HG02623 (cell line): ENCODE data around the gene LSM3.

Experiments
- ATAC-seq: cut with Tn5 transposase; IDR thresholded peaks from one replicate; pipeline ENCODE4 v1.9.1; 2021; ENCODE audit warnings: moderate library complexity; ENCODE audit not compliant: unreplicated experiment

The LSM3 gene

GRCh38 chr3:14194865-14195264 lies 16.2 kb downstream of the LSM3 start:
- ATAC-seq, result no peak

GRCh38 chr3:14199641-14200040 lies 21.0 kb downstream of the LSM3 start:
- no peak for ATAC-seq

GRCh38 chr3:14200276-14200675 lies 21.7 kb downstream of the LSM3 start:
- no peak for ATAC-seq

GRCh38 chr3:14200841-14201240 lies 22.2 kb downstream of the LSM3 start:
- ATAC-seq, result no peak

- no peak for ATAC-seq
Observed at GRCh38 chr3:14201940-14202684, 23.5 kb downstream of the LSM3 start.

GRCh38 chr3:14202874-14203520 lies 24.4 kb downstream of the LSM3 start:
- ATAC-seq, result no peak

GRCh38 chr3:14203521-14204079 lies 25.0 kb downstream of the LSM3 start:
- peak; percentile 55 for ATAC-seq

- no peak for ATAC-seq
Observed at GRCh38 chr3:14204515-14205284, 26.1 kb downstream of the LSM3 start.

- ATAC-seq, result no peak
Observed at GRCh38 chr3:14206548-14207177, 28.0 kb downstream of the LSM3 start.

- ATAC-seq, result no peak
Observed at GRCh38 chr3:14208168-14208567, 29.6 kb downstream of the LSM3 start.

GRCh38 chr3:14208977-14209394 lies 30.4 kb downstream of the LSM3 start:
- ATAC-seq, result no peak

GRCh38 chr3:14209581-14210289 lies 31.1 kb downstream of the LSM3 start:
- no peak for ATAC-seq

- no peak for ATAC-seq
Observed at GRCh38 chr3:14210290-14210688, 31.7 kb downstream of the LSM3 start.

GRCh38 chr3:14210843-14211594 lies 32.4 kb downstream of the LSM3 start:
- ATAC-seq, result no peak

- ATAC-seq, result no peak
Observed at GRCh38 chr3:14211621-14212020, 33.0 kb downstream of the LSM3 start.

GRCh38 chr3:14212032-14212431 lies 33.4 kb downstream of the LSM3 start:
- ATAC-seq, result no peak

- ATAC-seq, result no peak
Observed at GRCh38 chr3:14213066-14213774, 34.6 kb downstream of the LSM3 start.

- ATAC-seq, result no peak
Observed at GRCh38 chr3:14214764-14215163, 36.1 kb downstream of the LSM3 start.
